Neural progenitor cell (in vitro differentiated cells): ENCODE results near the gene CASTOR1.

Experiments used
- CTCF ChIP-seq: fragments of 200-600 bp; sonication (generic); IDR thresholded peaks from 2 replicates; pipeline ENCODE4 v1.5.1; 2017; ENCODE audit warnings: antibody characterized with exemption, mild to moderate bottlenecking
- EZH2 ChIP-seq: fragments of 200-600 bp; sonication (generic); IDR thresholded peaks from 2 replicates; pipeline ENCODE4 v1.6.1; 2017; ENCODE audit warnings: antibody characterized with exemption, mild to moderate bottlenecking, moderate library complexity

DNA sequence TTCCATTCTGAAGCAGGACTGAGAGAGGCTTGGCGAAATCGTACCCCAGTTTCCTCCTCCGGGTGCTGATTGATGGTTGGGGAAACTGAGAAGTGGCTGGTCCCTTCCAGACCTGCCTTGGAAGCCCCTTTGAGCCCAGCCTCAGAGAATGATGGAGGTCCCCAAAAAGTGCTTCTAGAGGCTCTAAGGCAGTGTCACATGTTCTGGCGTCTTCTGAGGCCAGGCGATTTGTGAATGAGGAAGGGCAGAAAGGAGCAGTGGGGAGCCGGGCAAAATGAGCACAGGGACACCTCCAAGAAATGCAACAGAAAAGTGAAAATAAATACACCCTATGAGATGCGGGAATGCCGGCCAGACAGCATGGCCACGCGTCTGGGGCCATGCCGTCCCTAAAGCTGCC lies 41.7 kb downstream of the CASTOR1 start:
- TF ChIP-seq CTCF (no peak), EZH2 (no peak)
